ENCODE results near the gene NRXN2.

Gene NRXN2

GRCh38 chr11:64742889-64743590 lies 20.0 kb upstream of the NRXN2 start:
- peak; percentile 80 for DNase-seq

GRCh38 chr11:64742087-64742888 lies 19.3 kb upstream of the NRXN2 start:
- peak; percentile 51 for DNase-seq

GRCh38 chr11:64741375-64742086 lies 18.5 kb upstream of the NRXN2 start:
- DNase-seq, result no peak

- DNase-seq, result no peak
Observed at GRCh38 chr11:64739871-64740270, 16.9 kb upstream of the NRXN2 start.

GRCh38 chr11:64736654-64737053 lies 13.7 kb upstream of the NRXN2 start:
- no peak for DNase-seq

- DNase-seq, result no peak
Observed at GRCh38 chr11:64735725-64736259, 12.8 kb upstream of the NRXN2 start.

- no peak for DNase-seq
Observed at GRCh38 chr11:64734811-64735724, 12.1 kb upstream of the NRXN2 start.

- DNase-seq, result no peak
Observed at GRCh38 chr11:64731601-64732000, 8.6 kb upstream of the NRXN2 start.

GRCh38 chr11:64729851-64730382 lies 6.9 kb upstream of the NRXN2 start:
- peak; percentile 42 for DNase-seq

GRCh38 chr11:64728757-64729365 lies 5.9 kb upstream of the NRXN2 start:
- no peak for DNase-seq

- no peak for DNase-seq
Observed at GRCh38 chr11:64726867-64727530, 4.0 kb upstream of the NRXN2 start.

GRCh38 chr11:64726211-64726641 lies 3.2 kb upstream of the NRXN2 start:
- DNase-seq, result no peak

- no peak for DNase-seq
Observed at GRCh38 chr11:64724863-64725532, 2.0 kb upstream of the NRXN2 start.

GRCh38 chr11:64723907-64724862 lies 1.2 kb upstream of the NRXN2 start:
- DNase-seq, result no peak

- no peak for DNase-seq
Observed at GRCh38 chr11:64722141-64723065, 594 bp downstream of the NRXN2 start.

GRCh38 chr11:64721359-64721699 lies 1.7 kb downstream of the NRXN2 start:
- DNase-seq, result no peak

GRCh38 chr11:64720640-64721358 lies 2.2 kb downstream of the NRXN2 start:
- no peak for DNase-seq

Measured in activated CD4-positive, alpha-beta T cell treated with anti-CD3 and anti-CD28 coated beads for 48 hours (primary cell).